ENCODE data around the gene TCP11L1. TPM values are rescaled to one million over a fixed set of nuclear protein-coding genes. Genes with fewer than 3 reads are reported as not detected.

Gene TCP11L1
- total and polyA plus RNA-seq, 2 donors (not counting 3 experiments of a cell fraction or from before 2014, with no cell fraction given): 12.1 to 18.1 TPM

- H3K9me3 ChIP-seq (replicated peaks; ENCODE audit: control insufficient read depth, insufficient read depth, low read length): no peaks in the 10 kb centered on the region
- H3K27me3 ChIP-seq (ENCODE audit: control insufficient read depth in 2 of 2, insufficient read depth in 2 of 2, low read length in 2 of 2): peaks cover 20 to 38% of the 10 kb centered on the region in 2 experiments
- intact Hi-C loops (cut with micrococcal nuclease) (no loop called here), dilution Hi-C loops (cut with MboI; ENCODE audit: extremely low pct_ligation_motif_present, low sequenced_read_pairs) (no loop called here)
- no peak for DNase-seq (ENCODE audit: low read depth, low spot score)
- no peaks in the 10 kb centered on the region for H4K20me1 ChIP-seq (replicated peaks; ENCODE audit: control insufficient read depth, extremely low read depth, insufficient read depth, low read length)
- H3K9ac ChIP-seq (replicated peaks; ENCODE audit: extremely low read depth, insufficient read depth, low read length): no peak overlapping the region
- BruUV-seq (replicated peaks): no TSS peak
- no peak overlapping the region for H3K4me3 ChIP-seq (replicated peaks in 1 of 3; ENCODE audit: insufficient read depth in 1 of 3, low read depth in 1 of 3, low read length in 3 of 3)
- peaks cover 5% of the 10 kb centered on the region for H3K4me1 ChIP-seq (ENCODE audit: control insufficient read depth, extremely low read depth, insufficient read depth, low read length)
- ChIA-PET CTCF (no interaction called here), POLR2A (no interaction called here)
- no peak for FAIRE-seq
- H2AFZ ChIP-seq (ENCODE audit: low read depth, low read length): no peak overlapping the region
- no peaks in the 10 kb centered on the region for H3K79me2 ChIP-seq (ENCODE audit: control insufficient read depth, insufficient read depth, low read length)
- no peak for TF ChIP-seq MYC (IDR thresholded peaks at IDR 0.05; ENCODE audit: low read depth, low read length)
- no peaks in the 10 kb centered on the region for H3K9me1 ChIP-seq (replicated peaks; ENCODE audit: control insufficient read depth, extremely low read depth, insufficient read depth, low read length)
- no peak overlapping the region for H3K4me2 ChIP-seq (ENCODE audit: insufficient read depth, low read length)
- no peak overlapping the region for H3K27ac ChIP-seq (ENCODE audit: insufficient read depth, low read depth, low read length)
- H3K36me3 ChIP-seq (ENCODE audit: control insufficient read depth in 2 of 2, extremely low read depth in 1 of 2, insufficient read depth in 2 of 2, low read length in 2 of 2): no peaks in the 10 kb centered on the region
These were observed 20.5 kb upstream of the TCP11L1 start for GRCh38 chr11:33018840-33019239.

GRCh38 chr11:33021501-33021900 lies 17.9 kb upstream of the TCP11L1 start:
- DNase-seq (ENCODE audit: low read depth, low spot score): no peak
- Histone ChIP-seq H4K20me1 (replicated peaks; ENCODE audit: control insufficient read depth, extremely low read depth, insufficient read depth, low read length) (no peaks in the 10 kb centered on the region), H3K27me3 (ENCODE audit: control insufficient read depth in 2 of 2, insufficient read depth in 2 of 2, low read length in 2 of 2) (peaks cover 18 to 42% of the 10 kb centered on the region in 2 experiments), H3K36me3 (ENCODE audit: control insufficient read depth in 2 of 2, extremely low read depth in 1 of 2, insufficient read depth in 2 of 2, low read length in 2 of 2) (no peaks in the 10 kb centered on the region), H3K9ac (replicated peaks; ENCODE audit: extremely low read depth, insufficient read depth, low read length) (no peak overlapping the region), H3K4me3 (replicated peaks in 1 of 3; ENCODE audit: insufficient read depth in 1 of 3, low read depth in 1 of 3, low read length in 3 of 3) (no peak overlapping the region), H3K9me3 (replicated peaks; ENCODE audit: control insufficient read depth, insufficient read depth, low read length) (no peaks in the 10 kb centered on the region), H3K79me2 (ENCODE audit: control insufficient read depth, insufficient read depth, low read length) (no peaks in the 10 kb centered on the region), H3K9me1 (replicated peaks; ENCODE audit: control insufficient read depth, extremely low read depth, insufficient read depth, low read length) (no peaks in the 10 kb centered on the region), H2AFZ (ENCODE audit: low read depth, low read length) (no peak overlapping the region), H3K4me1 (ENCODE audit: control insufficient read depth, extremely low read depth, insufficient read depth, low read length) (no peaks in the 10 kb centered on the region), H3K4me2 (ENCODE audit: insufficient read depth, low read length) (no peak overlapping the region), H3K27ac (ENCODE audit: insufficient read depth, low read depth, low read length) (no peak overlapping the region)
- intact Hi-C loops (cut with micrococcal nuclease): no loop called here
- no TSS peak for BruUV-seq (replicated peaks)
- FAIRE-seq: no peak
- TF ChIP-seq JUN (IDR thresholded peaks at IDR 0.05; ENCODE audit: borderline replicate concordance, insufficient read depth, insufficient read length, low read depth): no peak
- no peak for TF ChIP-seq FOS (IDR thresholded peaks at IDR 0.05; ENCODE audit: borderline replicate concordance, insufficient read depth, low read length)
- TF ChIP-seq POLR2AphosphoS5 (IDR thresholded peaks at IDR 0.05; ENCODE audit: insufficient read depth, low read depth, low read length): no peak
- TF ChIP-seq, protein P1, sequence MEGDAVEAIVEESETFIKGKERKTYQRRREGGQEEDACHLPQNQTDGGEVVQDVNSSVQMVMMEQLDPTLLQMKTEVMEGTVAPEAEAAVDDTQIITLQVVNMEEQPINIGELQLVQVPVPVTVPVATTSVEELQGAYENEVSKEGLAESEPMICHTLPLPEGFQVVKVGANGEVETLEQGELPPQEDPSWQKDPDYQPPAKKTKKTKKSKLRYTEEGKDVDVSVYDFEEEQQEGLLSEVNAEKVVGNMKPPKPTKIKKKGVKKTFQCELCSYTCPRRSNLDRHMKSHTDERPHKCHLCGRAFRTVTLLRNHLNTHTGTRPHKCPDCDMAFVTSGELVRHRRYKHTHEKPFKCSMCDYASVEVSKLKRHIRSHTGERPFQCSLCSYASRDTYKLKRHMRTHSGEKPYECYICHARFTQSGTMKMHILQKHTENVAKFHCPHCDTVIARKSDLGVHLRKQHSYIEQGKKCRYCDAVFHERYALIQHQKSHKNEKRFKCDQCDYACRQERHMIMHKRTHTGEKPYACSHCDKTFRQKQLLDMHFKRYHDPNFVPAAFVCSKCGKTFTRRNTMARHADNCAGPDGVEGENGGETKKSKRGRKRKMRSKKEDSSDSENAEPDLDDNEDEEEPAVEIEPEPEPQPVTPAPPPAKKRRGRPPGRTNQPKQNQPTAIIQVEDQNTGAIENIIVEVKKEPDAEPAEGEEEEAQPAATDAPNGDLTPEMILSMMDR (IDR thresholded peaks at IDR 0.05; ENCODE audit: extremely low read depth in 1 of 2, insufficient read depth in 1 of 2, low read depth in 1 of 2, low read length in 2 of 2): no peak
- no peak for TF ChIP-seq MYC (IDR thresholded peaks at IDR 0.05; ENCODE audit: low read depth, low read length)
- TF ChIP-seq POLR2A (IDR thresholded peaks at IDR 0.05; ENCODE audit: low read depth, low read length): no peak
- no peak for TF ChIP-seq GATA2 (IDR thresholded peaks at IDR 0.05; ENCODE audit: insufficient read depth, insufficient read length, low read depth, low read length)
- no peak for TF ChIP-seq EZH2 (IDR thresholded peaks at IDR 0.05; ENCODE audit: borderline replicate concordance, low read depth, low read length, severe bottlenecking)
- TF ChIP-seq MAX (IDR thresholded peaks at IDR 0.05; ENCODE audit: insufficient read depth, insufficient read length): no peak
- CTCF ChIA-PET: interaction anchor here (1.1 to 1.7 kb wide), 4 partner anchors 11 to 21 kb away, joined by 3 to 6 read pairs (median 4); partner anchors contain the start of gene TCP11L1
- POLR2A ChIA-PET: no interaction called here
- dilution Hi-C loops (cut with MboI; ENCODE audit: extremely low pct_ligation_motif_present, low sequenced_read_pairs): no loop called here

Data from endothelial cell of umbilical vein (primary cell).